K562 (cell line): Measurements from ENCODE around the gene NELFA. TPM values are rescaled to one million over a fixed set of nuclear protein-coding genes. Genes with fewer than 3 reads are reported as not detected.

Experiments used
- ATAC-seq: fragments of 200-7000 bp; cut with Tn5 transposase; 3 replicates; pipeline ENCODE4 v1.9.1; 2020; ENCODE audit warnings: moderate library complexity
- BruUV-seq: library from RNA; stranded (reverse); fragments of 400-500 nt; replicated peaks from 2 replicates; lab custom pipeline; 2021; lab: Mats Ljungman, UMichigan
- CTCF ChIA-PET: fragments of 300-600 bp; formaldehyde crosslinking; extraction: SDS; loops from one replicate; lab custom pipeline; 2021; ENCODE audit warnings: low intra/inter-chr PET ratio; lab: Yijun Ruan, JAX
- POLR2A ChIA-PET: fragments of 300-600, 350-650 bp; sonication (Branson Sonifier 250); formaldehyde crosslinking; extraction: SDS; loops from one replicate; lab custom pipeline; 2021; ENCODE audit warnings: antibody characterized with exemption, inconsistent platforms; lab: Yijun Ruan, JAX
- DNase-seq, 4 experiments: peaks; one replicate each; pipeline versions ENCODE4 v3.0.0 to v3.0.0-alpha.2; 2011 to 2018; ENCODE audit warnings: low spot score in 3 of 4, mixed read lengths in 3 of 4; ENCODE audit errors: extremely low read depth in 1 of 4
- FAIRE-seq: peaks from 2 replicates; lab custom pipeline; 2011; peaks lifted over from hg19 to GRCh38; lab: Jason Lieb, UNC
- H2AFZ ChIP-seq: 2 replicates; pipeline ENCODE4 v1.6.0; 2011; ENCODE audit warnings: low read depth, low read length, control low read depth, inconsistent platforms
- H3K27ac ChIP-seq: fragments of 200-600 bp; 3 replicates; pipeline ENCODE4 v1.8.0; 2011; ENCODE audit warnings: low read depth, mild to moderate bottlenecking, control low read depth, inconsistent platforms, low read length, moderate library complexity, mixed read lengths; ENCODE audit errors: extremely low read depth
- H3K27me3 ChIP-seq, 2 experiments: fragments of 300-600 bp in 1 of 2; 2 replicates in 1 of 2; 3 replicates in 1 of 2; pipeline versions ENCODE4 v1.6.0 to v1.8.0; 2011; ENCODE audit warnings: inconsistent platforms in 2 of 2, low read length in 2 of 2, mild to moderate bottlenecking in 1 of 2, mixed read lengths in 1 of 2, moderate library complexity in 1 of 2; ENCODE audit not compliant: control insufficient read depth in 2 of 2, insufficient read depth in 2 of 2
- H3K36me3 ChIP-seq: fragments of 300-600 bp; 3 replicates; pipeline ENCODE4 v1.8.0; 2011; ENCODE audit warnings: mild to moderate bottlenecking, low read length, inconsistent platforms; ENCODE audit not compliant: control insufficient read depth, insufficient read depth
- H3K4me1 ChIP-seq, 2 experiments: fragments of 200-600 bp in 1 of 2; replicated peaks in 1 of 2; 2 replicates in 1 of 2; 3 replicates in 1 of 2; pipeline versions ENCODE4 v1.5.1 to v1.8.0; 2011; ENCODE audit warnings: inconsistent platforms in 2 of 2, low read length in 2 of 2, mild to moderate bottlenecking in 1 of 2, mixed read lengths in 1 of 2, moderate library complexity in 1 of 2; ENCODE audit not compliant: control insufficient read depth in 2 of 2, insufficient read depth in 2 of 2
- H3K4me2 ChIP-seq: 2 replicates; pipeline ENCODE4 v1.6.1; 2011; ENCODE audit warnings: low read length, control low read depth, inconsistent platforms, mixed read lengths; ENCODE audit not compliant: insufficient read depth
- H3K4me3 ChIP-seq: fragments of 200-600 bp; sonication (generic), shearing (Covaris generic); 2 replicates; pipeline ENCODE4 v1.5.1; 2016; ENCODE audit warnings: control low read depth, inconsistent platforms
- H3K79me2 ChIP-seq: fragments of 200-600 bp; 3 replicates; pipeline ENCODE4 v1.8.0; 2011; ENCODE audit warnings: low read length, inconsistent platforms; ENCODE audit not compliant: control insufficient read depth, insufficient read depth
- H3K9ac ChIP-seq, 2 experiments: 2 replicates each; pipeline versions ENCODE4 v1.6.0 to v1.6.1; 2011; ENCODE audit warnings: low read depth in 2 of 2, low read length in 2 of 2, control low read depth in 1 of 2, inconsistent platforms in 1 of 2, mild to moderate bottlenecking in 1 of 2, mixed read lengths in 1 of 2; ENCODE audit not compliant: insufficient read depth in 1 of 2
- H3K9me1 ChIP-seq: one replicate; pipeline ENCODE4 v1.6.0; 2011; ENCODE audit warnings: inconsistent platforms, mild to moderate bottlenecking, low read length, moderate library complexity; ENCODE audit not compliant: control insufficient read depth, insufficient read depth
- H3K9me3 ChIP-seq: replicated peaks from 2 replicates; pipeline ENCODE4 v1.5.1; 2011; ENCODE audit warnings: low read depth, low read length, inconsistent platforms; ENCODE audit not compliant: control insufficient read depth, insufficient read depth
- H4K20me1 ChIP-seq: replicated peaks from 2 replicates; pipeline ENCODE4 v1.6.1; 2011; ENCODE audit warnings: low read length, inconsistent platforms, mixed read lengths; ENCODE audit not compliant: control insufficient read depth, insufficient read depth
- DMBX1 ChIP-seq: fragments of 250-450 bp; sonication (Bioruptor Pico); IDR thresholded peaks from 2 replicates; pipeline ENCODE4 v1.8.0; 2022; ENCODE audit warnings: inconsistent platforms, mild to moderate bottlenecking, moderate library complexity, borderline replicate concordance
- ELF1 ChIP-seq: fragments of 200-800 bp; sonication (Bioruptor generic); IDR thresholded peaks from 2 replicates; pipeline ENCODE4 v1.6.1; 2016; ENCODE audit warnings: missing genetic modification characterization, missing compliant biosample characterization
- EWSR1 ChIP-seq: fragments of 450-650 bp; IDR thresholded peaks from 2 replicates; pipeline ENCODE4 v1.6.1; 2018; ENCODE audit warnings: borderline replicate concordance, mild to moderate bottlenecking, low read depth, moderate library complexity; ENCODE audit not compliant: partially characterized antibody
- KHSRP ChIP-seq: fragments of 450-650 bp; IDR thresholded peaks from 2 replicates; pipeline ENCODE4 v1.6.1; 2017
- KLF16 ChIP-seq: IDR thresholded peaks from 2 replicates; pipeline ENCODE4 v1.6.1; 2016; ENCODE audit warnings: antibody characterized with exemption
- MAZ ChIP-seq, 2 experiments: fragments of 450-650 bp in 1 of 2; sonication (generic) in 1 of 2; formaldehyde crosslinking; IDR thresholded peaks in 1 of 2; conservative IDR thresholded peaks in 1 of 2; 2 replicates each; pipeline versions ENCODE4 v1.4.0 to v1.5.0; 2020; ENCODE audit warnings: mild to moderate bottlenecking in 1 of 2, missing genetic modification reagents in 1 of 2
- PHB ChIP-seq: fragments of 250-450 bp; sonication (Bioruptor Pico); IDR thresholded peaks from 2 replicates; pipeline ENCODE4 v1.5.0; 2021
- PHF8 ChIP-seq: fragments of 200-600 bp; sonication (generic); IDR thresholded peaks from 2 replicates; pipeline ENCODE4 v1.6.1; 2012; ENCODE audit warnings: mixed run types, mild to moderate bottlenecking, inconsistent platforms, low read length, moderate library complexity, borderline replicate concordance
- POLR2AphosphoS5 ChIP-seq: IDR thresholded peaks from 2 replicates; pipeline ENCODE4 v1.6.1; 2011; ENCODE audit warnings: mild to moderate bottlenecking, low read depth, low read length, moderate library complexity; ENCODE audit not compliant: control insufficient read depth, insufficient read depth
- POLR2B ChIP-seq: fragments of 450-650 bp; IDR thresholded peaks from 2 replicates; pipeline ENCODE4 v1.6.1; 2018; ENCODE audit warnings: low read depth; ENCODE audit not compliant: partially characterized antibody
- RBM34 ChIP-seq: fragments of 200-400 bp; formaldehyde crosslinking; IDR thresholded peaks from 2 replicates; pipeline ENCODE4 v1.6.1; 2018; ENCODE audit warnings: low read length, borderline replicate concordance; ENCODE audit not compliant: insufficient read depth
- SRSF1 ChIP-seq: fragments of 200-400 bp; formaldehyde crosslinking; IDR thresholded peaks from 2 replicates; pipeline ENCODE4 v1.6.1; 2017; ENCODE audit warnings: mild to moderate bottlenecking, low read depth, low read length, moderate library complexity
- ZFP30 ChIP-seq: fragments of 250-450 bp; sonication (Bioruptor Pico); IDR thresholded peaks from 2 replicates; pipeline ENCODE4 v1.8.0; 2022; ENCODE audit warnings: moderate library complexity, mild to moderate bottlenecking, inconsistent platforms, borderline replicate concordance
- ZFP36 ChIP-seq: fragments of 150-350 bp; IDR thresholded peaks from 2 replicates; pipeline ENCODE4 v1.6.1; 2018; ENCODE audit warnings: low read length, low read depth; ENCODE audit not compliant: partially characterized antibody
- ZNF140 ChIP-seq: fragments of 250-450 bp; sonication (Bioruptor Pico); IDR thresholded peaks from 2 replicates; pipeline ENCODE4 v1.8.0; 2021; ENCODE audit warnings: moderate library complexity, mild to moderate bottlenecking, inconsistent platforms
- ZNF197 ChIP-seq: fragments of 200-800 bp; sonication (Bioruptor generic); IDR thresholded peaks from 2 replicates; pipeline ENCODE4 v1.6.1; 2016; ENCODE audit warnings: low read depth, missing genetic modification characterization, missing compliant biosample characterization
- WGBS: fragments of 100-300 bp; shearing (Covaris generic); methylation state at CpG from one replicate; pipeline ENCODE4 v1.1.6; 2016; ENCODE audit warnings: low coverage, mixed read lengths; ENCODE audit not compliant: insufficient coverage; ENCODE audit errors: missing lambda C conversion rate; 5-methylcytosine and 5-hydroxymethylcytosine counted together
- in situ Hi-C: fragments of 300-500 bp; cut with MboI; formaldehyde crosslinking; loops from 4 replicates; pipeline ENCODE4 v1.15.0; 2018; ENCODE audit warnings: inconsistent platforms, mixed read lengths
- intact Hi-C: fragments of 100-400 bp; cut with micrococcal nuclease; formaldehyde crosslinking; loops from 2 replicates; pipeline ENCODE4 v1.14.2; 2022
- polyA plus RNA-seq, 8 experiments: library from polyadenylated mRNA; depleted of rRNA in 4 of 8; stranded (reverse) in 5 of 8; unstranded in 3 of 8; fragments of >200 nt; fragmentation: Nextera tagmentation in 2 of 8; fragmentation: Illumina TruSeq in 1 of 8; extraction: Ambion mirVana in 2 of 8; extraction: Trizol in 1 of 8; gene quantifications; 2 replicates each; pipeline versions ENCODE4 v1.2.1 to v1.2.3, GENCODE V29; 2011 to 2014; ENCODE audit warnings: inconsistent platforms in 1 of 8, missing spikeins in 1 of 8
- total RNA-seq, 7 experiments: library from RNA; depleted of rRNA in 6 of 7; stranded (reverse); fragments of >200 nt in 6 of 7; fragmentation: Illumina TruSeq in 2 of 7; extraction: Trizol in 2 of 7; gene quantifications; 2 replicates each; pipeline versions ENCODE4 v1.2.1 to v1.2.3, GENCODE V29; 2011 to 2021; ENCODE audit warnings: low replicate concordance in 1 of 7
- TF ChIP-seq, protein P1 (sequence below): sonication (generic); formaldehyde crosslinking; IDR thresholded peaks from 2 replicates; pipeline ENCODE4 v1.8.0; 2022; ENCODE audit warnings: mild to moderate bottlenecking, missing genetic modification reagents

Gene NELFA
- total and polyA plus RNA-seq, 9 of the 15 experiments (the other 6 are each of a cell fraction or from before 2014, with no cell fraction given) = 0.76 to 59.6 (median 14.8) TPM

GRCh38 chr4:2041239-2042130 lies 32.7 kb upstream of the NELFA start:
- Histone ChIP-seq H3K4me1 (peaks cover 3 to 46% of the 10 kb centered on the region in 2 experiments; a peak in 2 of 5 replicates), H3K9me3 (no peaks in the 10 kb centered on the region), H2AFZ (peak overlapping the region; percentile 89), H3K4me3 (peak overlapping the region; percentile 68), H3K36me3 (no peaks in the 10 kb centered on the region), H3K27ac (peak overlapping the region; percentile 58; the same call in 1 of the 3 replicates), H3K27me3 (no peaks in the 10 kb centered on the region), H3K9ac (peak overlapping the region in 1 of 2 experiments; percentile 92; a peak in 2 of 4 replicates), H3K9me1 (no peaks in the 10 kb centered on the region), H3K4me2 (peak overlapping the region; percentile 68; the same call in 1 of the 2 replicates), H4K20me1 (no peaks in the 10 kb centered on the region), H3K79me2 (no peaks in the 10 kb centered on the region)
- no TSS peak for BruUV-seq
- DNase-seq (peak; percentile 92 to 95 (median 94)), FAIRE-seq (peak; percentile 89), ATAC-seq (peak; percentile 89)
- intact Hi-C loops (loop anchor here (5.0 kb wide), 1 partner anchor 34 kb away; the partner anchor contains the start of gene NELFA), in situ Hi-C loops (no loop called here)
- ChIA-PET CTCF (interaction anchor here (0.6 kb wide), 1 partner anchor 32 kb away, joined by 4 read pairs; no protein-coding TSS in a partner anchor), POLR2A (interaction anchor here (0.6 kb wide), 1 partner anchor 320 kb away, joined by 3 read pairs; the partner anchor contains the start of genes TACC3 and TMEM129)
- WGBS = 28% methylated on average over 62 of the region's 94 CpGs
- peak; percentile 46 for TF ChIP-seq POLR2B
- TF ChIP-seq, protein P1, sequence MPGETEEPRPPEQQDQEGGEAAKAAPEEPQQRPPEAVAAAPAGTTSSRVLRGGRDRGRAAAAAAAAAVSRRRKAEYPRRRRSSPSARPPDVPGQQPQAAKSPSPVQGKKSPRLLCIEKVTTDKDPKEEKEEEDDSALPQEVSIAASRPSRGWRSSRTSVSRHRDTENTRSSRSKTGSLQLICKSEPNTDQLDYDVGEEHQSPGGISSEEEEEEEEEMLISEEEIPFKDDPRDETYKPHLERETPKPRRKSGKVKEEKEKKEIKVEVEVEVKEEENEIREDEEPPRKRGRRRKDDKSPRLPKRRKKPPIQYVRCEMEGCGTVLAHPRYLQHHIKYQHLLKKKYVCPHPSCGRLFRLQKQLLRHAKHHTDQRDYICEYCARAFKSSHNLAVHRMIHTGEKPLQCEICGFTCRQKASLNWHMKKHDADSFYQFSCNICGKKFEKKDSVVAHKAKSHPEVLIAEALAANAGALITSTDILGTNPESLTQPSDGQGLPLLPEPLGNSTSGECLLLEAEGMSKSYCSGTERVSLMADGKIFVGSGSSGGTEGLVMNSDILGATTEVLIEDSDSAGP (CRISPR knock-in tag) = no peak
- TF ChIP-seq ZFP30 (CRISPR knock-in tag) = no peak
- no peak for TF ChIP-seq POLR2AphosphoS5
- TF ChIP-seq ELF1 (tag) = no peak
- TF ChIP-seq DMBX1 (CRISPR knock-in tag) = no peak
- no peak for TF ChIP-seq EWSR1
- TF ChIP-seq PHF8 = peak; percentile 60; the same call in 1 of the 2 replicates
- TF ChIP-seq PHB (CRISPR knock-in tag) = no peak
- no peak for TF ChIP-seq RBM34
- no peak for TF ChIP-seq SRSF1
- no peak for TF ChIP-seq ZNF197 (CRISPR knock-in tag)
- no peak for TF ChIP-seq KLF16
- TF ChIP-seq ZFP36 = peak; percentile 99
- peak; percentile 34 to 56 for TF ChIP-seq MAZ (CRISPR knock-in tag; conservative IDR thresholded peaks at IDR 0.05 in 1 of 2, IDR thresholded peaks at IDR 0.05 in 1 of 2)
- TF ChIP-seq ZNF140 (CRISPR knock-in tag) = no peak
- TF ChIP-seq KHSRP = no peak
